ENCODE results near the gene CYP26B1.

CYP26B1 gene

DNA sequence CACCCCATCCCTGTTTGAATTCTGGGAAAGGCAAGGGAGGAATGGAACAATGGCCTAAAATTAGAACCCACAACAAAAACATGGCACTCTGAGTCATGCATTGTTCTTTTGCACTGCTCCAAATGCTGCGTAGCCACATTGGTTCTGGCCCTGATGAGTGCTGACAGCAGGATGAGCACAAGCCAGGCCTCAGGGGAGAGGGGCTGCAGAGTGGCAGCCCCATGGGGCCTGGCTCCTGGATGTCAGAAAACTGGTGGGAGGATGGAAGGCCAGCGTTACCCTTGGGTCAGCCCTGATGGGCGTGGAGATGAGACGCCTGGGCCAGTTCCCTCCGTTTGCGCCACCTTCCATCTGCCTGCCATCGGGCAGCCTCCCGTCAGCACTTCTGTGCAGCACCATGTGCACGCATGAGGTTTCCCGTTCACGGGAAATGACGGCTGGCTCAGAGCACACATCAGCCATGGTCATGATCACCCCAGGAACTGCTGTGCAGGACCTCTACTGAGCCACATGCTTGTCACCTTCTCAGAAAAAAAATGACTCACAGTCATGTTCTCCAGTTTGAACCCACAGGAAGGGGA is 65.6 kb downstream of the CYP26B1 start:
- no peak for DNase-seq (ENCODE audit: low spot score)

DNA sequence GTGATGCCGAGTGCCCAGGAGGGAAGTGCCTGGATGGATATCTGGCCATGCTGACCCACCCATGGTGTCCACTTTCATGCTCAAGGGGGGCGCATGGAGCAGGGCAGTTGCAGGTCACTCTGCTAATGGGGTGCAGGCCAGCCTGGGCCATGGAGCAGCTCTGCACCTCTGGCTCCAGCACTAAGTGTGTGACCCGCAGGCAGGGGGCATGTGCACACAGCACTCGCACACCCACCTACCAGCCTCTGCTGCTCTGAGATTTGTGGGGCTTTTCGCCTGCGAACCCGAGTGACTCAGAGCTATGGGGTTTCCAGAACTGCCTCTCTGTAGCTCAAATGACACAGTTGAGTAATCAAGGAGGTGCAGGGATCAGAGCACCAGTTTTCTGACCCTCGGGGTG is 66.2 kb downstream of the CYP26B1 start:
- DNase-seq (ENCODE audit: low spot score) = no peak

DNA sequence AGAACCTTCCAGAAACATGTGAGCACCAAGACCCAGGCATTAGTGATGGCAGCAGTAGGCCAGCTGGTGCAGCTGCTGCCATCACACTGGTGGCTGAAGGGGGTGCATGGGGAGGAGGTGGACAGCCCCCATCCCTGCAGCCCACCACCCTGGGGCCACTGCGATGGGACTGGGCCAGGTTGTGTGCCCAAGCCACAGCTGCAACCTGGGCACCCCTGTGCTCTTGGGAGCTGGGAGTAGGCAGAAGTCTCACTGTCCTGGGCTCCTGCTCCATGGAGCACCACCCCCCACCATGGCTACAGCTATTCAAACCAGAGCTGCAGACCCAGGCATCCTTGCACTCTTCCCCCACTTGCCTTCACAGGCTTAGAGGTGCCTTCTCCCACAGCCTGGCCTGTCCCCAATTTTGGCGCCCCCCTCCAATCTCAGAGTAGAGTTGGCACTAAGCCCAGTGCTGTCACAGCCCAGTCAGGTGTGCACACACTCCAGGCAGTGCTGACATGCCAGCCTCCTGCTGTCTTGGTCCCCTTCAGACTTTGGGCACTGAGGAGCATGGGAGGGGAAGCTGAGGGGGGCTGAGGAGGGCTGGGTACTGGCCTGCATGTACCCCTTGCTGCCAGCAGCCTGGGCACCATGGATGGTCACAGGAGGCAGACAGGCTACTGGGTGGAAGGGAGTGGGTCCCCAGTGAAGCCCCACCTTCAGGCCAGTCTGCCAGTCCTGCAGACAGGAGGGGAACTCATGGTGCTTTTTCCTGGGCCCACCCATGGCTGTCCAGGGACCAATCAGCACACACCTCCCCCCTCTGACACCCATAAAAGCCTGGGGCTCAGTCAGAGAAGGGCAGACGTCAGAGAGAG is 67.1 kb downstream of the CYP26B1 start:
- DNase-seq (ENCODE audit: low spot score) = no peak

Data from hematopoietic multipotent progenitor cell treated with erythropoietin and hydrocortisone succinate and interleukin-3 and kit ligand, for 15 days (in vitro differentiated cells).